Lung (tissue), 12 donors: ENCODE results near the gene NFIB. TPM values are rescaled to one million over a fixed set of nuclear protein-coding genes. Genes with fewer than 3 reads are reported as not detected.

Source experiments
- ATAC-seq: fragments of 200-7000 bp; cut with Tn5 transposase; one replicate; pipeline ENCODE4 v1.9.1; 2020; ENCODE audit warnings: moderate number of reproducible peaks; ENCODE audit not compliant: insufficient read depth, low FRiP score
- DNase-seq, 3 donors: peaks; one replicate each; pipeline ENCODE4 v3.0.0-alpha.2; 2013 to 2017
- H3K27ac ChIP-seq, 2 donors: one replicate each; pipeline ENCODE4 v1.5.1; 2013; ENCODE audit warnings: mild to moderate bottlenecking in 2 of 2, moderate library complexity in 2 of 2, control low read depth in 1 of 2, inconsistent platforms in 1 of 2, low read depth in 1 of 2, low read length in 1 of 2
- H3K27me3 ChIP-seq, 3 donors: one replicate each; pipeline ENCODE4 v1.5.1; 2013; ENCODE audit warnings: low read length in 2 of 3; ENCODE audit not compliant: control insufficient read depth in 3 of 3, insufficient read depth in 3 of 3
- H3K36me3 ChIP-seq, 4 donors: one replicate each; pipeline ENCODE4 v1.5.1; 2013; ENCODE audit warnings: low read length in 4 of 4, mild to moderate bottlenecking in 1 of 4, moderate library complexity in 1 of 4; ENCODE audit not compliant: control insufficient read depth in 4 of 4, insufficient read depth in 4 of 4
- H3K4me1 ChIP-seq, 5 donors: one replicate each; pipeline ENCODE4 v1.5.1; 2013; ENCODE audit warnings: low read length in 5 of 5, mild to moderate bottlenecking in 2 of 5, moderate library complexity in 1 of 5; ENCODE audit not compliant: control insufficient read depth in 5 of 5, insufficient read depth in 5 of 5
- H3K4me3 ChIP-seq: one replicate; pipeline ENCODE4 v1.5.1; 2013; ENCODE audit warnings: mild to moderate bottlenecking, control low read depth, moderate library complexity
- H3K9ac ChIP-seq, 2 donors: one replicate each; pipeline ENCODE4 v1.5.1; 2013; ENCODE audit warnings: low read length in 2 of 2, control low read depth in 1 of 2; ENCODE audit not compliant: insufficient read depth in 1 of 2
- H3K9me3 ChIP-seq, 4 donors: one replicate each; pipeline ENCODE4 v1.5.1; 2013; ENCODE audit warnings: low read length in 3 of 4, mild to moderate bottlenecking in 1 of 4, moderate library complexity in 1 of 4; ENCODE audit not compliant: control insufficient read depth in 4 of 4, insufficient read depth in 3 of 4
- WGBS, 2 donors: extraction: QIAGEN DNeasy Blood & Tissue Kit; methylation state at CpG; one replicate each; pipeline ENCODE4 v1.1.7; 2013; 5-methylcytosine and 5-hydroxymethylcytosine counted together
- polyA plus RNA-seq, 2 donors: library from polyadenylated mRNA; stranded (reverse); fragments of 200-250 nt; gene quantifications; one replicate each; pipeline ENCODE4 v1.2.1, GENCODE V29; 2013
- total RNA-seq, 2 donors: library from RNA; depleted of rRNA in 1 of 2; stranded (reverse); fragments of >200 nt in 1 of 2; gene quantifications; one replicate each; pipeline ENCODE4 v1.2.1, GENCODE V29; 2014 to 2021
- TF ChIP-seq, protein P1 (sequence below): IDR thresholded peaks from 2 replicates; pipeline ENCODE4 v1.5.1; 2012; ENCODE audit warnings: mild to moderate bottlenecking; ENCODE audit errors: control extremely low read depth, extremely low read depth
- donor health status: control.
- donor health status: control.
- donor health status: Bipolar disorder and iron deficiency.
- donor health status: healthy.
- donor health status: DM: yes; HTN: yes; CAD: no.

NFIB gene
- total and polyA plus RNA-seq, 4 donors, result 7.3 to 189 (median 51.0) TPM

DNA sequence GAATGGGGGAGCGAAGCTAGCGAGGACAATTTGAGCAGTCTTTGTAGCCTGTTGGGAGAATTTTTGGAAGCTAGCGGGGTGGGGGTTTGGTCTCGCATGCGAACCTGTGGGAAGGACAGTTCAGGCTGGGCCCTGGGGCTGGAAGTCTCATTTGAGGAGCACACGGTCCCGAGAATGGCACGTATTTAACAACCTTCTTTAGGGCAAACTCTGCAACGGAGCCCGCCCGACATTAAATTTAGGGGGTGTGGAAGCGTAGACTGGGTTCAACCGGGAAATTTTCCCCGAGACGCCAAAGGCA lies 35.2 kb upstream of the NFIB start:
- DNase-seq, result peak in 2 of 3 donors; percentile 61 to 81
- WGBS, 2 donors, result 4 to 16% methylated on average over 15 of the region's 15 CpGs
- Histone ChIP-seq H3K27me3 (peaks cover 0 to 36% (median 7%) of the 10 kb centered on the region in 3 donors), H3K36me3 (no peaks in the 10 kb centered on the region), H3K4me1 (peaks cover 5 to 86% (median 12%) of the 10 kb centered on the region in 5 donors), H3K4me3 (no peak overlapping the region), H3K9ac (peak overlapping the region; percentile 74 to 100), H3K9me3 (no peaks in the 10 kb centered on the region), H3K27ac (peak overlapping the region; percentile 87 to 90)
- no peak for ATAC-seq
- TF ChIP-seq, protein P1, sequence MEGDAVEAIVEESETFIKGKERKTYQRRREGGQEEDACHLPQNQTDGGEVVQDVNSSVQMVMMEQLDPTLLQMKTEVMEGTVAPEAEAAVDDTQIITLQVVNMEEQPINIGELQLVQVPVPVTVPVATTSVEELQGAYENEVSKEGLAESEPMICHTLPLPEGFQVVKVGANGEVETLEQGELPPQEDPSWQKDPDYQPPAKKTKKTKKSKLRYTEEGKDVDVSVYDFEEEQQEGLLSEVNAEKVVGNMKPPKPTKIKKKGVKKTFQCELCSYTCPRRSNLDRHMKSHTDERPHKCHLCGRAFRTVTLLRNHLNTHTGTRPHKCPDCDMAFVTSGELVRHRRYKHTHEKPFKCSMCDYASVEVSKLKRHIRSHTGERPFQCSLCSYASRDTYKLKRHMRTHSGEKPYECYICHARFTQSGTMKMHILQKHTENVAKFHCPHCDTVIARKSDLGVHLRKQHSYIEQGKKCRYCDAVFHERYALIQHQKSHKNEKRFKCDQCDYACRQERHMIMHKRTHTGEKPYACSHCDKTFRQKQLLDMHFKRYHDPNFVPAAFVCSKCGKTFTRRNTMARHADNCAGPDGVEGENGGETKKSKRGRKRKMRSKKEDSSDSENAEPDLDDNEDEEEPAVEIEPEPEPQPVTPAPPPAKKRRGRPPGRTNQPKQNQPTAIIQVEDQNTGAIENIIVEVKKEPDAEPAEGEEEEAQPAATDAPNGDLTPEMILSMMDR, result no peak

DNA sequence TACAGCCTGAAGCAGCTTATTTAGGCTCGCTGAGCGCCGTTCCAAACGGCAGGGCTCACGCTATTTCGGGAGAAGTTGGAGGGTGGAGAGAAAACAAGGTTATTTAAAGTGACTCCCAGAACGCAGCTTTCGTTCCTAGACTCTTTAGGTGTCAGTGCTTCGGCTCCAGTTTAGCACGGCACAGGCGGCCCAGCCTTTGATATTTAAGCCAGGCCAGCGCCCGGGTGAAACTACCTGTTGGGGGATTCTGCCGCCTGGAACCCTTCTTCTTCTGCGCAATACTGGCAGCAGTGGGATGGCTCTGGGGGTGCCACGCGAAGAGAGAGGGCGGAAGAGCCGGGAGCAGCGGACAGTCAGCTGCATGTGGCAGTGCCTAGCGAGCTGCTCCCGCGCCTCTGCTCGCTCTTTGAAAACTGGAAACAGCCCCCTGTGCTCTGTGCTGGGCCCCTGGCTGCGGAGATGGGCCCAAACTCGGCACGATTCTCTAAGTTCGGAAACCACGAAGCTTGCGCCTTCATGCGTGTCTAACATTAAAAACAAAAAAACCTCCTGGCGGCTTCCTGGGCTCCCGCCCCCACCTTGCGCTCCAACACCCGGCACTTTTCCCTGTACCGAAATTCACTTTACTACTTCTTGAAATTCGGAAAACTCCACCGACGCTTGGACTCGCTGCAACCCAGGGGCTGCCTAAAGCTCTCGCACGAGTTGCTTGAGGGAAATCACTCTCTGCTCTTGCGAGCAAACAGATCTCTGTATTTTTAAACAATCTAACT lies 34.6 kb upstream of the NFIB start:
- WGBS, 2 donors, result 3 to 7% methylated on average over 43 of the region's 43 CpGs
- no peaks in the 10 kb centered on the region for H3K36me3 ChIP-seq
- H3K27ac ChIP-seq, result peak overlapping the region; percentile 87 to 90
- ATAC-seq (no peak), DNase-seq (peak; percentile 64 to 85 (median 75))
- H3K27me3 ChIP-seq, result peaks cover 0 to 41% (median 7%) of the 10 kb centered on the region in 3 donors
- peaks cover 6 to 86% (median 7%) of the 10 kb centered on the region in 5 donors for H3K4me1 ChIP-seq
- H3K4me3 ChIP-seq, result peak overlapping the region; percentile 22
- TF ChIP-seq, protein P1, result no peak
- no peaks in the 10 kb centered on the region for H3K9me3 ChIP-seq
- peak overlapping the region; percentile 74 to 100 for H3K9ac ChIP-seq

DNA sequence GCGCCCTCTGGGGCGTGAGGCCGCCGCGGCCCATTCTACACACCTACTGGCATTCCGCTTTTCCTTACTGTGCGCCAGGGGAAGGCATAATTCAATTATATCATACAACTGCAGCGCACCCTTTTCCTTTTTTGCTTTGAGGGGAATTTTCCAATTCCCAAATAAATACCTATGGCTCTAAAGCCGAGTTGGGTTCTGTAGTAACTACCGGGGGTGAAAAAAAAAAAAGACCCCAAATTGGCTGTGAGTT lies 34.1 kb upstream of the NFIB start:
- H3K9ac ChIP-seq, result peak overlapping the region; percentile 74 to 100
- ATAC-seq (peak; percentile 30), DNase-seq (peak in 1 of 3 donors; percentile 86)

More for the DNA sequence above, 34.1 kb upstream of the NFIB start:
- peaks cover 0 to 42% (median 7%) of the 10 kb centered on the region in 3 donors for H3K27me3 ChIP-seq
- peak overlapping the region; percentile 87 to 90 for H3K27ac ChIP-seq
- no peaks in the 10 kb centered on the region for H3K36me3 ChIP-seq
- peaks cover 6 to 86% (median 7%) of the 10 kb centered on the region in 5 donors for H3K4me1 ChIP-seq
- TF ChIP-seq, protein P1, result no peak
- WGBS, 2 donors, result 1 to 2% methylated on average over 10 of the region's 10 CpGs
- H3K4me3 ChIP-seq, result peak overlapping the region; percentile 43
- no peaks in the 10 kb centered on the region for H3K9me3 ChIP-seq
